Activated CD8-positive, alpha-beta memory T cell treated with anti-CD3 and anti-CD28 coated beads, Interleukin-2, amount 10 ng/mL, durations not matched to agents 7 days and 5 days (primary cell): ENCODE data around the gene HTT-AS. TPM values are rescaled to one million over a fixed set of nuclear protein-coding genes. Genes with fewer than 3 reads are reported as not detected.

Source experiments
- ATAC-seq: fragments of 150-1000 bp; cut with Tn5 transposase; one replicate; pipeline ENCODE4 v1.10.0; 2021; ENCODE audit warnings: moderate library complexity
- CTCF ChIA-PET: fragments of 350-600 bp; sonication (Branson Sonifier 250); formaldehyde crosslinking; loops from one replicate; lab custom pipeline; 2021; ENCODE audit warnings: antibody characterized with exemption; lab: Charles Lee
- DNase-seq: peaks from one replicate; pipeline ENCODE4 v3.0.0-alpha.2; 2020
- H3K27ac Mint-ChIP-seq: one replicate; pipeline ENCODE4 v1.8.0; 2021; ENCODE audit warnings: mild to moderate bottlenecking, mixed read lengths
- H3K27me3 Mint-ChIP-seq: one replicate; pipeline ENCODE4 v1.8.0; 2021; ENCODE audit warnings: mixed read lengths
- H3K36me3 Mint-ChIP-seq: one replicate; pipeline ENCODE4 v1.8.0; 2021; ENCODE audit warnings: mild to moderate bottlenecking, mixed read lengths
- H3K4me1 Mint-ChIP-seq: one replicate; pipeline ENCODE4 v1.8.0; 2021; ENCODE audit warnings: mixed read lengths
- H3K4me3 Mint-ChIP-seq: one replicate; pipeline ENCODE4 v1.8.0; 2021; ENCODE audit warnings: mild to moderate bottlenecking, moderate library complexity, mixed read lengths
- H3K9me3 Mint-ChIP-seq: one replicate; pipeline ENCODE4 v1.8.0; 2022; ENCODE audit warnings: low read depth, mixed read lengths
- total RNA-seq, 2 experiments: library from RNA; stranded (reverse); gene quantifications; one replicate each; pipeline ENCODE4 v1.2.3, GENCODE V29; 2021

HTT-AS gene
- total RNA-seq, result not detected

DNA sequence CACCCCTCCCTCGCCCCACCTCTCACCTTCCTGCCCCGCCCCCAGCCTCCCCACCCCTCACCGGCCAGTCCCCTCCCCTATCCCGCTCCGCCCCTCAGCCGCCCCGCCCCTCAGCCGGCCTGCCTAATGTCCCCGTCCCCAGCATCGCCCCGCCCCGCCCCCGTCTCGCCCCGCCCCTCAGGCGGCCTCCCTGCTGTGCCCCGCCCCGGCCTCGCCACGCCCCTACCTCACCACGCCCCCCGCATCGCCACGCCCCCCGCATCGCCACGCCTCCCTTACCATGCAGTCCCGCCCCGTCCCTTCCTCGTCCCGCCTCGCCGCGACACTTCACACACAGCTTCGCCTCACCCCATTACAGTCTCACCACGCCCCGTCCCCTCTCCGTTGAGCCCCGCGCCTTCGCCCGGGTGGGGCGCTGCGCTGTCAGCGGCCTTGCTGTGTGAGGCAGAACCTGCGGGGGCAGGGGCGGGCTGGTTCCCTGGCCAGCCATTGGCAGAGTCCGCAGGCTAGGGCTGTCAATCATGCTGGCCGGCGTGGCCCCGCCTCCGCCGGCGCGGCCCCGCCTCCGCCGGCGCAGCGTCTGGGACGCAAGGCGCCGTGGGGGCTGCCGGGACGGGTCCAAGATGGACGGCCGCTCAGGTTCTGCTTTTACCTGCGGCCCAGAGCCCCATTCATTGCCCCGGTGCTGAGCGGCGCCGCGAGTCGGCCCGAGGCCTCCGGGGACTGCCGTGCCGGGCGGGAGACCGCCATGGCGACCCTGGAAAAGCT lies at the start of gene HTT-AS, which contains the start of gene HTT:
HTT-AS (minus strand) TSS at position 461 of the 768 bp plus-strand sequence.
HTT (plus strand) TSS at position 604 of the 768 bp plus-strand sequence; CDS start at position 749, 145 bp downstream.
- H3K27ac Mint-ChIP-seq, result peak within 1 kb of the TSS; percentile 85
- peaks cover under 1% of the 10 kb centered on the region for H3K36me3 Mint-ChIP-seq
- peak within 1 kb of the TSS; percentile 87 for H3K4me3 Mint-ChIP-seq
- H3K9me3 Mint-ChIP-seq, result no peaks in the 10 kb centered on the region
- ATAC-seq, result peak; percentile 91
- peaks cover 24% of the 10 kb centered on the region for H3K4me1 Mint-ChIP-seq
- H3K27me3 Mint-ChIP-seq, result no peaks in the 10 kb centered on the region
- CTCF ChIA-PET, result interaction anchor here (1.3 to 1.6 kb wide), 2 partner anchors 27 to 112 kb away, joined by 3 read pairs; partner anchors contain the start of gene NOP14
- peak; percentile 98 for DNase-seq

DNA sequence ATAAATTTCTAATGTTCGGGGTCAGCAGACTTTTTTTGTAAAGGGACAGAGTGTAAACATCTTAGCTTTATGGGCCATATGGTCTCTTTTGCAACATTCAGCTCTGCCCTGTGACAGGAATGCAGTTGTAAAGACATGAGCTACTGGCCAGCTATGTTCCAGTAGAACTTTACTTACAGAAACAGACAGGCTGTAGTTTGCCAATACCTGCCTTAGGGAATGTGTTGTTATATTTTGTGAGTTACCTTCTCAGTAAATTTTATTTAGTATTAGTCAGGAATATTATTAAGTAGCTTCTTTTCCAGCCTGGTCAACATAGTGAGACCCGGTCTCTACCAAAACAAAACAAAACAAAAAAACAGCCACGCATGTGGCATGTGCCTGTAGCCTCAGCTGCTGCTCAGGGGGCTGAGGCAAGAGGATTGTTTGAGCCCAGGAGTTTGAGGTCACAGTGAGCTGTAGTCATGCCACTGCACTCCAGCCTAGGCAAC lies 48.9 kb upstream of the HTT-AS start:
- ATAC-seq, result no peak
- Mint-ChIP-seq H3K27me3 (no peaks in the 10 kb centered on the region), H3K4me3 (no peak overlapping the region), H3K4me1 (peaks cover 5% of the 10 kb centered on the region), H3K27ac (no peak overlapping the region), H3K36me3 (peaks cover 24% of the 10 kb centered on the region), H3K9me3 (no peaks in the 10 kb centered on the region)
- CTCF ChIA-PET, result interaction anchor here (2.1 kb wide), 1 partner anchor 16 kb away, joined by 6 read pairs; no protein-coding TSS in a partner anchor
- DNase-seq, result no peak

GRCh38 chr4:3122081-3122563 lies 47.8 kb upstream of the HTT-AS start:
- Mint-ChIP-seq H3K4me3 (no peak overlapping the region), H3K36me3 (peaks cover 24% of the 10 kb centered on the region), H3K27me3 (no peaks in the 10 kb centered on the region), H3K9me3 (no peaks in the 10 kb centered on the region), H3K27ac (no peak overlapping the region), H3K4me1 (peaks cover 5% of the 10 kb centered on the region)
- CTCF ChIA-PET, result interaction anchor here (1.3 to 2.1 kb wide), 2 partner anchors 15 to 299 kb away, joined by 3 to 6 read pairs; no protein-coding TSS in a partner anchor
- DNase-seq (no peak), ATAC-seq (peak; percentile 16)

- no peak for ATAC-seq
- H3K27me3 Mint-ChIP-seq, result no peaks in the 10 kb centered on the region
- no peak overlapping the region for H3K27ac Mint-ChIP-seq
- CTCF ChIA-PET, result interaction anchor here (1.3 to 2.1 kb wide), 2 partner anchors 15 to 299 kb away, joined by 3 to 6 read pairs; no protein-coding TSS in a partner anchor
- no peaks in the 10 kb centered on the region for H3K9me3 Mint-ChIP-seq
- no peak overlapping the region for H3K4me3 Mint-ChIP-seq
- H3K4me1 Mint-ChIP-seq, result peaks cover 5% of the 10 kb centered on the region
- peaks cover 21% of the 10 kb centered on the region for H3K36me3 Mint-ChIP-seq
- no peak for DNase-seq
Observed at GRCh38 chr4:3121596-3121995, 47.3 kb upstream of the HTT-AS start.

- CTCF ChIA-PET, result no interaction called here
- Mint-ChIP-seq H3K36me3 (peaks cover 23% of the 10 kb centered on the region), H3K9me3 (no peaks in the 10 kb centered on the region), H3K27me3 (no peaks in the 10 kb centered on the region), H3K4me3 (no peak overlapping the region), H3K27ac (no peak overlapping the region), H3K4me1 (peaks cover 5% of the 10 kb centered on the region)
- ATAC-seq (no peak), DNase-seq (no peak)
Observed at GRCh38 chr4:3121110-3121509, 46.8 kb upstream of the HTT-AS start.

- no peak overlapping the region for H3K27ac Mint-ChIP-seq
- CTCF ChIA-PET, result interaction anchor here (0.6 to 1.6 kb wide), 3 partner anchors 8 to 344 kb away, joined by 3 to 4 read pairs (median 3); partner anchors contain the start of gene DOK7
- H3K36me3 Mint-ChIP-seq, result peaks cover 27% of the 10 kb centered on the region
- no peaks in the 10 kb centered on the region for H3K9me3 Mint-ChIP-seq
- H3K27me3 Mint-ChIP-seq, result no peaks in the 10 kb centered on the region
- H3K4me1 Mint-ChIP-seq, result peaks cover 5% of the 10 kb centered on the region
- ATAC-seq (no peak), DNase-seq (no peak)
- no peak overlapping the region for H3K4me3 Mint-ChIP-seq
Observed at GRCh38 chr4:3119464-3119863, 45.1 kb upstream of the HTT-AS start.

DNA sequence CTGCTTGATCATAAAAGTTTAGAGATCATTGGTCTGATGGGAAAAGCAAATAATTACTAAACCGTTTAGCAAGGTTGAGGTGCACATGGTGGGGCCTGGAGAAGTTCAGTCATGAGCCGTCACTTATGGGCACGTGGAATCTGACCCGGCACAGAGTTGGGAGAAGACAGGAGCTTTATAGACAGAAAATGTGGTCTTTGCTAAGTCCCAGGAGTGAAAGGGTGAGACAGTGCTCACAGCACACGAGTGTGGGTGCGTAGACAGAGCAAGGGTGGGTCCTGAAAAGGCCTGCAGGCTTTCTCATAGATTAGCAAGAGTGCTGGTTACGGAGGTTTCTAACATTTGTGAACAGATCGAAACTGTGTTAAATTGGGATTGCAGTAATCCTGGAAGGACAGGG lies 44.0 kb upstream of the HTT-AS start:
- no peaks in the 10 kb centered on the region for H3K9me3 Mint-ChIP-seq
- no peak overlapping the region for H3K4me3 Mint-ChIP-seq
- peaks cover 5% of the 10 kb centered on the region for H3K4me1 Mint-ChIP-seq
- DNase-seq (no peak), ATAC-seq (no peak)
- CTCF ChIA-PET, result no interaction called here
- no peak overlapping the region for H3K27ac Mint-ChIP-seq
- no peaks in the 10 kb centered on the region for H3K27me3 Mint-ChIP-seq
- H3K36me3 Mint-ChIP-seq, result peaks cover 21% of the 10 kb centered on the region

DNA sequence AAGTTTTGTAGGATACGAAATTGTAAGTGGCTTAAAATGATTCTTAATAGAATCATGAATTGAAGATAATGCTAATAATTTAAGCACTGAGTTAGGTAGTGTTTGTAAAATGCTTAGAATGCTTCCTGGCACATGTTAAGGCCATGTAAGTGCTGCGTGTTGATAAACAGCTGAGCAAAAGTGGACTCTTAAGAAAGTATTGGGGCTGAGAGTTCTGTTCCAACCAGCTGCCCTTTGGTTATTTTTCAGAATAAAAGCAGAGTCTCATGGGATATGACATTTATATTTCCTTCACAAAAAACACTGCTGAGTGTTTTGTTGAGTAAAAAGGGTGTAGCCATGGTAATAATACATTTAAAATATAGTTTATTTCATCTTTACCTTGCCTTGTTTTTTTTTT lies 42.6 kb upstream of the HTT-AS start:
- ATAC-seq, result no peak
- CTCF ChIA-PET, result interaction anchor here (1.4 kb wide), 1 partner anchor 10 kb away, joined by 5 read pairs; no protein-coding TSS in a partner anchor

DNA sequence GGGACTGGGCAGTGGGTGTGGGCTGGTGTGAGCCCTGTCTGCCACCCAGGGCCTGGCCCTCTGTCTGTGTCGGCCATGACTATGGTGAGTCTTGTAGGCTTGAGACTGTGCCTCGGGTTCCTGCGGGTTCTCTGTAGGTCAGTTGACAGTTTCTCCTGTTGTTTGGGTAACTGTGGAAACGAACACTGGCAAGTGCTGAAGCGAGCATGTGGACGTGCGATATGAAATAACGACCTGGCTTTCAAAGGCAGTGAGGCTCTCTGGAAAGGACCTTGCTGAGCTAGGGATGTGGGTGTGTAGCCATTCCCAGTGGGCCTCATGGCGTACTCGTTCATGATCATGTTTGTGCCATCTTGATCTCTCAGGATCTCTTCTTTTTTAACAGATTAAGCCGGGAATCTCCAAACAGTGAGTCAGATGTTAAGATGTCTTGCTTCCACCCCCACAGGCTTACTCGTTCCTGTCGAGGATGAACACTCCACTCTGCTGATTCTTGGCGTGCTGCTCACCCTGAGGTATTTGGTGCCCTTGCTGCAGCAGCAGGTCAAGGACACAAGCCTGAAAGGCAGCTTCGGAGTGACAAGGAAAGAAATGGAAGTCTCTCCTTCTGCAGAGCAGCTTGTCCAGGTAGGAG lies 41.4 kb upstream of the HTT-AS start:
- Mint-ChIP-seq H3K4me3 (no peak overlapping the region), H3K4me1 (no peaks in the 10 kb centered on the region), H3K9me3 (no peaks in the 10 kb centered on the region), H3K27me3 (no peaks in the 10 kb centered on the region), H3K27ac (no peak overlapping the region), H3K36me3 (peaks cover 29% of the 10 kb centered on the region)
- CTCF ChIA-PET, result interaction anchor here (1.6 kb wide), 1 partner anchor 9 kb away, joined by 6 read pairs; no protein-coding TSS in a partner anchor
- ATAC-seq, result no peak
- no peak for DNase-seq

More for the DNA sequence above, 42.6 kb upstream of the HTT-AS start:
- DNase-seq, result no peak
- Mint-ChIP-seq H3K27me3 (no peaks in the 10 kb centered on the region), H3K36me3 (peaks cover 27% of the 10 kb centered on the region), H3K4me3 (no peak overlapping the region), H3K9me3 (no peaks in the 10 kb centered on the region), H3K4me1 (peaks cover under 1% of the 10 kb centered on the region), H3K27ac (no peak overlapping the region)

DNA sequence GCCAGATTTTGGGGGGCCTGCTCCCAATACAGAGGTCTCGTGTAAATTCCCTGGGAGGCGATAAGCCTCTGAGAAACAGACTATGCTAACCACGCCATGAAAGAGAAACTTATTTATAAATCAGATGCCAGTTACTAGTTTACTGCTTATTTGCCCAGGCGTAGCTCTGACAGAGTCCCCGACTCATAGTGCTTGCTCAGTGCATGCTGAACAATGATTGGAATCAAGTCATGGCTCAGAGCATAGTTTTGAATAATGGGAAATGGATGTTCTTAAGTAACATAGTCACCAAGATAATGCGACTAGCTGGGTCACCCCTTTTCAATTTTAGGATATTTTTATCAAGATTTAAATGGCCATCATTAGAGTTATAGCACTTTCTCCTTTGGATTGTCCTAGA lies 40.0 kb upstream of the HTT-AS start:
- no peak for ATAC-seq
- Mint-ChIP-seq H3K27ac (no peak overlapping the region), H3K4me1 (no peaks in the 10 kb centered on the region), H3K36me3 (peaks cover 37% of the 10 kb centered on the region), H3K4me3 (no peak overlapping the region), H3K27me3 (no peaks in the 10 kb centered on the region), H3K9me3 (no peaks in the 10 kb centered on the region)
- DNase-seq, result no peak
- CTCF ChIA-PET, result no interaction called here

- H3K27ac Mint-ChIP-seq, result no peak overlapping the region
- H3K9me3 Mint-ChIP-seq, result no peaks in the 10 kb centered on the region
- CTCF ChIA-PET, result interaction anchor here (0.9 to 1.8 kb wide), 2 partner anchors 29 to 66 kb away, joined by 3 to 4 read pairs; no protein-coding TSS in a partner anchor
- peaks cover 35% of the 10 kb centered on the region for H3K36me3 Mint-ChIP-seq
- no peak for DNase-seq
- no peaks in the 10 kb centered on the region for H3K4me1 Mint-ChIP-seq
- no peak overlapping the region for H3K4me3 Mint-ChIP-seq
- no peaks in the 10 kb centered on the region for H3K27me3 Mint-ChIP-seq
- ATAC-seq, result no peak
Observed at GRCh38 chr4:3112609-3113469, 38.5 kb upstream of the HTT-AS start.

DNA sequence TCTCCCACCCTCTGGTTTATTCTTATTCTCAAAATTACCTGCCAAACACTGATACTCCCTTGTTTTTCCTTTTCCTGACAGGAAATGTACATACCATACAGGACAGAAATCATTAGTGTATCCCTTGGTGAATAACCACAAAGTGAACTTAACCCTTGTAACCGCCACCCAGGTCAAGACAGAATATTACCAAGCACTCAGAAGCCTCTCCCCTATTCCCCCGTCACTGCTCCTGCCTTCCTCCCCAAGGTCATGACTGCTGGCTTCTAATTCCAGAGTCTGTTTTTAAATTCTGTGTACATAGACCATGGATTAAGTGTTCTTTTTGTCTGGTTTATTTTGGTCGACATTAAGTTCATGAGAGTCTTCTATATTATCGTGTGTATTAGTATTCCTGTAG lies 37.9 kb upstream of the HTT-AS start:
- CTCF ChIA-PET, result interaction anchor here (1.8 kb wide), 1 partner anchor 65 kb away, joined by 4 read pairs; no protein-coding TSS in a partner anchor
- no peaks in the 10 kb centered on the region for H3K27me3 Mint-ChIP-seq
- DNase-seq, result no peak
- H3K27ac Mint-ChIP-seq, result no peak overlapping the region
- ATAC-seq, result no peak
- peaks cover 39% of the 10 kb centered on the region for H3K36me3 Mint-ChIP-seq
- H3K4me1 Mint-ChIP-seq, result no peaks in the 10 kb centered on the region
- no peak overlapping the region for H3K4me3 Mint-ChIP-seq
- H3K9me3 Mint-ChIP-seq, result no peaks in the 10 kb centered on the region
